ENCODE data around the gene RNF126.
"Not testable (repeated sequence)": the region's sequence is repeated elsewhere in the genome, so short reads cannot be mapped to it uniquely, and the experiment has no call there.

Gene RNF126

DNA sequence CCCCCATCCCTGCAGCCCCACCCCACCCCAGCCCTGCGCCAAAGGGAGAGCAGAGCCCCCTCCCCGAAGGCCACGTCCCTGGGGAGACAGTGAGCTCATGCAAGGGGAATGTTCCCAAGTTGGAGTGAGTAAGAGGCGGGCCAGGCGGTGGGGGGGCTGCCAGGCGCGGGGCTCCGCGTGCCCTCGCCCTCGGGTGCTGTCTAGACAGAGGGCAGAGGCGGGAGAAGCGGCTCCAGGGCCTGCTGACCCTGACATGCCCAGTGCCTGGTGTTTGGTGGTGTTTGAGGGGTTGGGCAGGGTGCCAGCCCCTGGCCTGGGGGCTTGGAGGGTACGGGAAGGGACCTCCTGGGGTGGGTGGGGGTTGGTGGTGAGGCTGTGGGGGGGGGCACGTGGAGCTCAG lies 14.2 kb upstream of the RNF126 start:
- TF ChIP-seq, protein P1, sequence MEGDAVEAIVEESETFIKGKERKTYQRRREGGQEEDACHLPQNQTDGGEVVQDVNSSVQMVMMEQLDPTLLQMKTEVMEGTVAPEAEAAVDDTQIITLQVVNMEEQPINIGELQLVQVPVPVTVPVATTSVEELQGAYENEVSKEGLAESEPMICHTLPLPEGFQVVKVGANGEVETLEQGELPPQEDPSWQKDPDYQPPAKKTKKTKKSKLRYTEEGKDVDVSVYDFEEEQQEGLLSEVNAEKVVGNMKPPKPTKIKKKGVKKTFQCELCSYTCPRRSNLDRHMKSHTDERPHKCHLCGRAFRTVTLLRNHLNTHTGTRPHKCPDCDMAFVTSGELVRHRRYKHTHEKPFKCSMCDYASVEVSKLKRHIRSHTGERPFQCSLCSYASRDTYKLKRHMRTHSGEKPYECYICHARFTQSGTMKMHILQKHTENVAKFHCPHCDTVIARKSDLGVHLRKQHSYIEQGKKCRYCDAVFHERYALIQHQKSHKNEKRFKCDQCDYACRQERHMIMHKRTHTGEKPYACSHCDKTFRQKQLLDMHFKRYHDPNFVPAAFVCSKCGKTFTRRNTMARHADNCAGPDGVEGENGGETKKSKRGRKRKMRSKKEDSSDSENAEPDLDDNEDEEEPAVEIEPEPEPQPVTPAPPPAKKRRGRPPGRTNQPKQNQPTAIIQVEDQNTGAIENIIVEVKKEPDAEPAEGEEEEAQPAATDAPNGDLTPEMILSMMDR (IDR thresholded peaks at IDR 0.05; ENCODE audit: extremely low read depth, missing control alignments): no peak
- no peak for DNase-seq (ENCODE audit: low spot score)

DNA sequence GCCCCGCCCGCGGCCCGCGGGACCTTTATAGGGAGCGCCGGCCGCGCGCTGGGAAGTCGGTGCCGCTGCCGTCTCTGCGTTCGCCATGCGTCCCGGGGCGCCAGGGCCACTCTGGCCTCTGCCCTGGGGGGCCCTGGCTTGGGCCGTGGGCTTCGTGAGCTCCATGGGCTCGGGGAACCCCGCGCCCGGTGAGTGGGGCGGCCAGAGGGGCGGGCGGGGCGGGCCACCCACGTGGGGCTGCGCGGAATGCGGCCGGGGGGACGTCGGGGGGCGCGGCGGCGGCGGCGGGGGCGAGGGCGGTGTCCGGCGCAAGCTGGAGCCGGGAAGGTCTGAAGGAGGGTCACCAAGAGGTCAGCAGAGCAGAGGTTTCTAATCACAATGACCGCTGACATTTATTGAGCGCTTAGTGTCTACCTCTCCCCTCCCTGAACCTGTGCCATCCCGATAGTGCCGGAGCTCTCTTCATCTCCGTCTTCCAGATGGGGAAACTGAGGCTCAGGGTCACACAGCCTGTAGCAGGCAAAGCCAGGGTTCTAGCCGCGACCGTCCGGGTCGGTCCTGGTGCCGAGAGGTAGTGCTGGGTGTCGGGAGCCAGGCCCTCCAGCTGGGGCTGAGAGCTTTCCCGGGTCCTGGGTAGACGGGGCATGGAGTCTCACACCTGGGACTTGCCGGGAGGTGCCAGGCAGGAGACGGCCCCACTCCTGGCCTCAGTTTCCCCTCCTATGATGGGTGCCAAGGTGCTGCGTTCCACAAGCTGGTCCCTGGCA lies 13.5 kb upstream of the RNF126 start, which contains the start of gene FSTL3:
TSS of gene FSTL3 (plus strand) at position 54 of the 767 bp plus-strand sequence. CDS start at position 86, 32 bp downstream.
- DNase-seq (ENCODE audit: low spot score): peak; percentile 37
- TF ChIP-seq, protein P1 (IDR thresholded peaks at IDR 0.05; ENCODE audit: extremely low read depth, missing control alignments): no peak

DNA sequence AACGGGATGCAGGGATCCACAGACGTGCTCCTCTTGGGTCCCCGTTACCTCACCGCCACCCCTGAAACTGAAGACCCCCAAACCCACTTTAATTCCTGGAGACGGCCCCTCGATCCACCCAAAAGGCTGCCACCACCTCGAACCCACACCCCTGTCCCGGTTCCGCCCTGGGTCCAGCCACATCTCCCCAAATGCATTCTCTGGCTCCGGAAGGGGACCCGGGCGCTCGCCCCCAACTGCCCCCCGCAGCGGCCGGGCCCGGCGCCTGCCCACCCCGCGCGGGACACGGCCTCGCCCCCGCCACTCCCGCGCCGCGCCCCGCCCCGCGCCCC lies 13.0 kb upstream of the RNF126 start:
- TF ChIP-seq, protein P1 (IDR thresholded peaks at IDR 0.05; ENCODE audit: extremely low read depth, missing control alignments): no peak
- no peak for DNase-seq (ENCODE audit: low spot score)

DNA sequence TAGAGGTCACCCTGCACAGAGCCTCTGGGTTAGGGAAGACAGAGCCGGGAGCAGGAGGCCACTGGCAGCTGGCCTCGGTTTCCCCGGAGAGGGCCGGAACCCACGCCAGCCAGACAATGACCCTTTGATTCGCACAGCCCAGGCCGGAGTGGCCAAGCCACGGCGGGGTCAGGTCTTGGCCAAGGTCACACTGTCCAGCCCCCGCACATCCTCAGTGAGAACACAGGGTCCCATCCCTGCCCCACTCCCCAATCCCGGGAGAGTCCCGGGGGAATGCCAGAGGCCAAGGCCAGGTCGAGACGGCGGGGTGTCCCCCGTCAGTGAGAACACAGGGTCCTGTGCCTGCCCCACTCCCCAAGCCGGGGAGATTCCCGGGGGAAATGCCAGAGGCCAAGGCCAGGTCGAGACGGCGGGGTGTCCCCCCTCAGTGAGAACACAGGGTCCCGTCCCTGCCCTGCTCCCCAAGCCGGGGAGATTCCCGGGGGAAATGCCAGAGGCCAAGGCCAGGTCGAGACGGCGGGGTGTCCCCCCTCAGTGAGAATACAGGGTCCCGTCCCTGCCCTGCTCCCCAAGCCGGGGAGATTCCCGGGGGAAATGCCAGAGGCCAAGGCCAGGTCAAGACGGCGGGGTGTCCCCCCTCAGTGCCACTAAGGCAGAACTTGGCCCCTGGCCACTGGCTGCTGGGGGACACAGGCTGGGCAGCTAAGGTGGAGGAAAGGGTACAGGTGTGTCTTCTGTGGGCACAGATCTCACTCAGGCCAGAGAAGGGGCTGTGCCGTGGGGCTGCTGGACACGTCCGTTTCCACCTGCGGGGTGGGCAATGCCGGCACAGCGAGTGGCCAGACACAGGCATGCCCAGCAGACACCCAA lies 11.5 kb upstream of the RNF126 start:
- TF ChIP-seq, protein P1 (IDR thresholded peaks at IDR 0.05; ENCODE audit: extremely low read depth, missing control alignments): no peak
- no peak for DNase-seq (ENCODE audit: low spot score)

DNA sequence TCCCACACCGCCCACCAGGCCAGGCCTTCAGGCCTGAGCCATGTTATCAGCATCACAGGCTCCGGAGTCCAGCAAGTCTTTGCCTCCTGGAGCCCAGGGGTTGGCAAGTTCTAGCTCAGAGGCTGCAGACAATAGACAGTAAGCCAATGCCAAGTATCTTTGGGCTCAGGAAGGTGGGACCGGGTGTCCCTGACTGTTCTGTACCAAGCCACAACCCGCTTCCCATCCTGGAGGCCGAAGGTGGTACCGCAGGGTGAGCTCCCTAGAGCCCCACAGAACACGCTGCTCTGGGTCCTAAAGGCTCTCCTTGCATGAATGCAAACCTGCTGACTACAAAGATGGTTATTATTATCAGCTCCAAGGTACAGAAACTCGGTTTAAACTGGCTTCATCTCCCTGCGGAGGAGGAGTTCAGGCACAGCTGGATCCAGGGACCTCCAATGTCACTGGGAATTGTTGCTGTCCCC lies 7.6 kb upstream of the RNF126 start:
- TF ChIP-seq, protein P1 (IDR thresholded peaks at IDR 0.05; ENCODE audit: extremely low read depth, missing control alignments): no peak
- no peak for DNase-seq (ENCODE audit: low spot score)

DNA sequence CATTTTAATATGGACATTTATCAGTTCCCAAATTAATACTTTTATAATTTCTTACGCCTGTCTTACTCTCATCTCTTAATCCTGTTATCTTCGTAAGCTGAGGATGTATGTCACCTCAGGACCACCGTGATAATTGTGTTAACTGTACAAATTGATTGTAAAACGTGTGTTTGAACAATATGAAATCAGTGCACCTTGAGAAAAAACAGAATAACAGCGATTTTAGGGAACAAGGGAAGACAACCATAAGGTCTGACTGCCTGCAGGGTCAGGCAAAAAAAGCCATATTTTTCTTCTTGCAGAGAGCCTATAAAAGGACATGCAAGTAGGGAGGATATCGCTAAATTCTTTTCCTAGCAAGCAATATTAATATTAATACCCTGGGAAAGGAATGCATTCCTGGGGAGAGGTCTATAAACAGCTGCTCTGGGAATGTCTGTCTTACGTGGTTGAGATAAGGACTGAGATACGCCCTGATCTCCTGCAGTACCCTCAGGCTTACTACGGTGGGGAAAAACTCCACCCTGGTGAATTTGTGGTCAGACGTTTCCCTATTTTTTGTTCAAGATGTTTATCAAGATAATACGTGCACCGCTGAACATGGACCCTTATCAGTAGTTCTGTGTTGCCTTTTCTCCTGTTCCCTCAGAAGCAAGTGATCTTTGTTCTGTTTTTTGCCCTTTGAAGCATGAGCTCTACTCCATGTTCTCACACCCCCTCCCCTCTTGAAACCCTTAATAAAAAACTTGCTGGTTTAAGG lies 5.8 kb upstream of the RNF126 start:
- not testable (repeated sequence) for DNase-seq (ENCODE audit: low spot score)

DNA sequence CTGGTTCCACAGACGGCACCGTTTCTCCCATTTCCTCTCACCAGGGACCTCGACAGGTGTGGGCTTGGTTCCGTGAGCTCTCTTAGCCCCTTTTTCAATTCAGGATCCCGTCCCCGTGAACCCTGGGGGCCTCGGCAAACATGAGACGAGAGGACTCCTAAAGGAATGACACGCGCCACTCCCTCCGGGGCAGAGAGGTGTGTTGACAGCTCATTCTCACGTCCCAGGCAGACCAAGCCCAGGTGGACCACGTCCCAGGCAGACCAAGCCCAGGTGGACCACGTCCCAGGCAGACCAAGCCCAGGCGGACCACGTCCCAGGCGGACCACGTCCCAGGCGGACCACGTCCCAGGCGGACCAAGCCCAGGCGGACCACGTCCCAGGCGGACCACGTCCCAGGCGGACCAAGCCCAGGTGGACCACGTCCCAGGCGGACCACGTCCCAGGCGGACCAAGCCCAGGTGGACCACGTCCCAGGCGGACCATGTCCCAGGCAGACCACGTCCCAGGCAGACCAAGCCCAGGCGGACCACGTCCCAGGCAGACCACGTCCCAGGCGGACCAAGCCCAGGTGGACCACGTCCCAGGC lies 4.1 kb upstream of the RNF126 start:
- not testable (repeated sequence) for DNase-seq (ENCODE audit: low spot score)

Data from GM20000 (cell line).